K562 (cell line): ENCODE measurements around the gene MCOLN2. TPM values are rescaled to one million over a fixed set of nuclear protein-coding genes. Genes with fewer than 3 reads are reported as not detected.

Experiments used
- ATAC-seq: fragments of 200-7000 bp; cut with Tn5 transposase; 3 replicates; pipeline ENCODE4 v1.9.1; 2020; ENCODE audit warnings: moderate library complexity
- BruUV-seq: library from RNA; stranded (reverse); fragments of 400-500 nt; replicated peaks from 2 replicates; lab custom pipeline; 2021; lab: Mats Ljungman, UMichigan
- CTCF ChIA-PET: fragments of 300-600 bp; formaldehyde crosslinking; extraction: SDS; loops from one replicate; lab custom pipeline; 2021; ENCODE audit warnings: low intra/inter-chr PET ratio; lab: Yijun Ruan, JAX
- POLR2A ChIA-PET: fragments of 300-600, 350-650 bp; sonication (Branson Sonifier 250); formaldehyde crosslinking; extraction: SDS; loops from one replicate; lab custom pipeline; 2021; ENCODE audit warnings: antibody characterized with exemption, inconsistent platforms; lab: Yijun Ruan, JAX
- DNase-seq, 4 experiments: peaks; one replicate each; pipeline versions ENCODE4 v3.0.0 to v3.0.0-alpha.2; 2011 to 2018; ENCODE audit warnings: low spot score in 3 of 4, mixed read lengths in 3 of 4; ENCODE audit errors: extremely low read depth in 1 of 4
- FAIRE-seq: peaks from 2 replicates; lab custom pipeline; 2011; peaks lifted over from hg19 to GRCh38; lab: Jason Lieb, UNC
- H2AFZ ChIP-seq: 2 replicates; pipeline ENCODE4 v1.6.0; 2011; ENCODE audit warnings: low read depth, low read length, control low read depth, inconsistent platforms
- H3K27ac ChIP-seq: fragments of 200-600 bp; 3 replicates; pipeline ENCODE4 v1.8.0; 2011; ENCODE audit warnings: low read depth, mild to moderate bottlenecking, control low read depth, inconsistent platforms, low read length, moderate library complexity, mixed read lengths; ENCODE audit errors: extremely low read depth
- H3K27me3 ChIP-seq, 2 experiments: fragments of 300-600 bp in 1 of 2; 2 replicates in 1 of 2; 3 replicates in 1 of 2; pipeline versions ENCODE4 v1.6.0 to v1.8.0; 2011; ENCODE audit warnings: inconsistent platforms in 2 of 2, low read length in 2 of 2, mild to moderate bottlenecking in 1 of 2, mixed read lengths in 1 of 2, moderate library complexity in 1 of 2; ENCODE audit not compliant: control insufficient read depth in 2 of 2, insufficient read depth in 2 of 2
- H3K36me3 ChIP-seq: fragments of 300-600 bp; 3 replicates; pipeline ENCODE4 v1.8.0; 2011; ENCODE audit warnings: mild to moderate bottlenecking, low read length, inconsistent platforms; ENCODE audit not compliant: control insufficient read depth, insufficient read depth
- H3K4me1 ChIP-seq, 2 experiments: fragments of 200-600 bp in 1 of 2; replicated peaks in 1 of 2; 2 replicates in 1 of 2; 3 replicates in 1 of 2; pipeline versions ENCODE4 v1.5.1 to v1.8.0; 2011; ENCODE audit warnings: inconsistent platforms in 2 of 2, low read length in 2 of 2, mild to moderate bottlenecking in 1 of 2, mixed read lengths in 1 of 2, moderate library complexity in 1 of 2; ENCODE audit not compliant: control insufficient read depth in 2 of 2, insufficient read depth in 2 of 2
- H3K4me2 ChIP-seq: 2 replicates; pipeline ENCODE4 v1.6.1; 2011; ENCODE audit warnings: low read length, control low read depth, inconsistent platforms, mixed read lengths; ENCODE audit not compliant: insufficient read depth
- H3K4me3 ChIP-seq: fragments of 200-600 bp; sonication (generic), shearing (Covaris generic); 2 replicates; pipeline ENCODE4 v1.5.1; 2016; ENCODE audit warnings: control low read depth, inconsistent platforms
- H3K79me2 ChIP-seq: fragments of 200-600 bp; 3 replicates; pipeline ENCODE4 v1.8.0; 2011; ENCODE audit warnings: low read length, inconsistent platforms; ENCODE audit not compliant: control insufficient read depth, insufficient read depth
- H3K9ac ChIP-seq, 2 experiments: 2 replicates each; pipeline versions ENCODE4 v1.6.0 to v1.6.1; 2011; ENCODE audit warnings: low read depth in 2 of 2, low read length in 2 of 2, control low read depth in 1 of 2, inconsistent platforms in 1 of 2, mild to moderate bottlenecking in 1 of 2, mixed read lengths in 1 of 2; ENCODE audit not compliant: insufficient read depth in 1 of 2
- H3K9me1 ChIP-seq: one replicate; pipeline ENCODE4 v1.6.0; 2011; ENCODE audit warnings: inconsistent platforms, mild to moderate bottlenecking, low read length, moderate library complexity; ENCODE audit not compliant: control insufficient read depth, insufficient read depth
- H3K9me3 ChIP-seq: replicated peaks from 2 replicates; pipeline ENCODE4 v1.5.1; 2011; ENCODE audit warnings: low read depth, low read length, inconsistent platforms; ENCODE audit not compliant: control insufficient read depth, insufficient read depth
- H4K20me1 ChIP-seq: replicated peaks from 2 replicates; pipeline ENCODE4 v1.6.1; 2011; ENCODE audit warnings: low read length, inconsistent platforms, mixed read lengths; ENCODE audit not compliant: control insufficient read depth, insufficient read depth
- BCL6 ChIP-seq: fragments of 250-450 bp; sonication (Bioruptor Pico); IDR thresholded peaks from 2 replicates; pipeline ENCODE4 v1.4.0; 2020
- KLF16 ChIP-seq: IDR thresholded peaks from 2 replicates; pipeline ENCODE4 v1.6.1; 2016; ENCODE audit warnings: antibody characterized with exemption
- RHOXF2B ChIP-seq: fragments of 250-450 bp; sonication (Bioruptor Pico); conservative IDR thresholded peaks from 2 replicates; pipeline ENCODE4 v1.5.1; 2021
- SMARCA5 ChIP-seq: fragments of 450-650 bp; IDR thresholded peaks from 2 replicates; pipeline ENCODE4 v1.6.1; 2016
- WGBS: fragments of 100-300 bp; shearing (Covaris generic); methylation state at CpG from one replicate; pipeline ENCODE4 v1.1.6; 2016; ENCODE audit warnings: low coverage, mixed read lengths; ENCODE audit not compliant: insufficient coverage; ENCODE audit errors: missing lambda C conversion rate; 5-methylcytosine and 5-hydroxymethylcytosine counted together
- in situ Hi-C: fragments of 300-500 bp; cut with MboI; formaldehyde crosslinking; loops from 4 replicates; pipeline ENCODE4 v1.15.0; 2018; ENCODE audit warnings: inconsistent platforms, mixed read lengths
- intact Hi-C: fragments of 100-400 bp; cut with micrococcal nuclease; formaldehyde crosslinking; loops from 2 replicates; pipeline ENCODE4 v1.14.2; 2022
- polyA plus RNA-seq, 8 experiments: library from polyadenylated mRNA; depleted of rRNA in 4 of 8; stranded (reverse) in 5 of 8; unstranded in 3 of 8; fragments of >200 nt; fragmentation: Nextera tagmentation in 2 of 8; fragmentation: Illumina TruSeq in 1 of 8; extraction: Ambion mirVana in 2 of 8; extraction: Trizol in 1 of 8; gene quantifications; 2 replicates each; pipeline versions ENCODE4 v1.2.1 to v1.2.3, GENCODE V29; 2011 to 2014; ENCODE audit warnings: inconsistent platforms in 1 of 8, missing spikeins in 1 of 8
- total RNA-seq, 7 experiments: library from RNA; depleted of rRNA in 6 of 7; stranded (reverse); fragments of >200 nt in 6 of 7; fragmentation: Illumina TruSeq in 2 of 7; extraction: Trizol in 2 of 7; gene quantifications; 2 replicates each; pipeline versions ENCODE4 v1.2.1 to v1.2.3, GENCODE V29; 2011 to 2021; ENCODE audit warnings: low replicate concordance in 1 of 7
- TF ChIP-seq, protein P1 (sequence below): IDR thresholded peaks from 3 replicates; pipeline ENCODE4 v1.6.1; 2011; ENCODE audit warnings: borderline replicate concordance, mild to moderate bottlenecking; ENCODE audit not compliant: insufficient read length, insufficient read depth

The MCOLN2 gene
- total and polyA plus RNA-seq, 9 of the 15 experiments (the other 6 are each of a cell fraction or from before 2014, with no cell fraction given): 0.18 TPM; not detected in 8

- 34% methylated on average over 4 of the region's 4 CpGs for WGBS
- Histone ChIP-seq H3K4me3 (no peak overlapping the region), H3K36me3 (no peaks in the 10 kb centered on the region), H3K9me1 (no peaks in the 10 kb centered on the region), H3K9ac (no peak overlapping the region), H2AFZ (no peak overlapping the region), H3K27ac (no peak overlapping the region), H4K20me1 (no peaks in the 10 kb centered on the region), H3K9me3 (no peaks in the 10 kb centered on the region), H3K79me2 (no peaks in the 10 kb centered on the region), H3K4me2 (no peak overlapping the region), H3K4me1 (no peaks in the 10 kb centered on the region; a peak in 1 of 5 replicates), H3K27me3 (peaks cover 14 to 18% of the 10 kb centered on the region in 2 experiments; a peak in 4 of 5 replicates)
- FAIRE-seq: no peak
- no TSS peak for BruUV-seq
- ChIA-PET CTCF (interaction anchor here (3.2 kb wide), 1 partner anchor 313 kb away, joined by 30 read pairs; the partner anchor contains the start of gene C1orf52), POLR2A (no interaction called here)
- TF ChIP-seq KLF16 (no peak), SMARCA5 (no peak), RHOXF2B (CRISPR knock-in tag) (no peak), BCL6 (no peak)
- TF ChIP-seq, protein P1, sequence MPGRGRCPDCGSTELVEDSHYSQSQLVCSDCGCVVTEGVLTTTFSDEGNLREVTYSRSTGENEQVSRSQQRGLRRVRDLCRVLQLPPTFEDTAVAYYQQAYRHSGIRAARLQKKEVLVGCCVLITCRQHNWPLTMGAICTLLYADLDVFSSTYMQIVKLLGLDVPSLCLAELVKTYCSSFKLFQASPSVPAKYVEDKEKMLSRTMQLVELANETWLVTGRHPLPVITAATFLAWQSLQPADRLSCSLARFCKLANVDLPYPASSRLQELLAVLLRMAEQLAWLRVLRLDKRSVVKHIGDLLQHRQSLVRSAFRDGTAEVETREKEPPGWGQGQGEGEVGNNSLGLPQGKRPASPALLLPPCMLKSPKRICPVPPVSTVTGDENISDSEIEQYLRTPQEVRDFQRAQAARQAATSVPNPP: no peak
- in situ Hi-C loops (loop anchor here (5.0 to 25.0 kb wide), 2 partner anchors 311 to 1034 kb away; partner anchors contain the start of gene C1orf52), intact Hi-C loops (loop anchor here (10.0 kb wide), 1 partner anchor 748 kb away; no protein-coding TSS in a partner anchor)
- no peak for DNase-seq
- no peak for ATAC-seq
Measured at GRCh38 chr1:84946631-84947030, 50.3 kb downstream of the MCOLN2 start.
